GM19099 (cell line): ENCODE results near the gene EPB41.

Experiments
- POLR2A ChIP-seq: IDR thresholded peaks from 3 replicates; pipeline ENCODE4 v1.6.1; 2011; ENCODE audit warnings: low read depth; ENCODE audit not compliant: insufficient read length; ENCODE audit errors: extremely low read depth

Gene EPB41

GRCh38 chr1:28914228-28915030 lies at the start of gene EPB41:
EPB41 (plus strand) TSS chr1:28914569; CDS start chr1:28987438, 72,869 bp downstream.
- peak; percentile 11 for TF ChIP-seq POLR2A

- no peak for TF ChIP-seq POLR2A
Measured at GRCh38 chr1:28864695-28865094, 49.7 kb upstream of the EPB41 start.

GRCh38 chr1:28865997-28866650 lies 48.2 kb upstream of the EPB41 start:
- no peak for TF ChIP-seq POLR2A

DNA sequence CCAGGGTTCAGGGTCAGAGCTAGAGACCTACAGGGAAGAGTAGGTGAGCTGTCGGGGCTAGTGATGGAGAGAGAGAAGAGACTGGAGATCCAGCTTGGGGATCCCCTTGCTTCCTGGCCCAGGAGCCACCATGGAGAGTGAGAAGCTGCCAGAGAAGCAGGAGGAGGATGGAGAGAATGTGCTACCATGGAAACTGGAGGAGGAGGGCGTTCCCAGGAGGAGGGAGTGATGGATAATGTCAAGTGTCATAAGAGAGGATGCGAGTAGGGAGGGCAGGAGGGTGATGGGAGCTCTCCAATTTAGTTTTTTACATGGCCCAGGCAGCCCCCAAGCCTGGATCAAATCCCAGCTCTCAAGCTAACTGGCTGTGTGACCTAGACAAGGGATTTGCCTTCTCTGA lies 46.5 kb upstream of the EPB41 start:
- no peak for TF ChIP-seq POLR2A

DNA sequence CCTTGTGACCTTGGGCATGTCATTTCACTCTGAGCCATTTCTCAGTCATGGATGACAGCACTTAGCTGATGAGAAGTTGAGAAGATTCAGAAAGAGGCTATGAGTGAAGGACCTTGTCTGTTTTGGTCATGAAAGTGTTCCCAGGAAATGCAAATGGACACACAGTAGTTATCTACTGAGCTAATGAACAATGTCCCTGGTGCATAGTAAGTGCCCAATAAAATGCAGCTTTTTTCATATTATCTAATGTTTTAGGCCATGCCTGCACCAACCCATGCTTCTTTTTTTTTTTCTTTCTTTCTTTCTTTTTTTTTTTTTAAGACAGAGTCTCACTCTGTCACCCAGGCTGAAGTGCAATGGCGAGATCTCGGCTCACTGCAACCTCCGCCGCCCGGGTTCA lies 44.4 kb upstream of the EPB41 start:
- no peak for TF ChIP-seq POLR2A

- no peak for TF ChIP-seq POLR2A
Measured at GRCh38 chr1:28871631-28872401, 42.6 kb upstream of the EPB41 start.

DNA sequence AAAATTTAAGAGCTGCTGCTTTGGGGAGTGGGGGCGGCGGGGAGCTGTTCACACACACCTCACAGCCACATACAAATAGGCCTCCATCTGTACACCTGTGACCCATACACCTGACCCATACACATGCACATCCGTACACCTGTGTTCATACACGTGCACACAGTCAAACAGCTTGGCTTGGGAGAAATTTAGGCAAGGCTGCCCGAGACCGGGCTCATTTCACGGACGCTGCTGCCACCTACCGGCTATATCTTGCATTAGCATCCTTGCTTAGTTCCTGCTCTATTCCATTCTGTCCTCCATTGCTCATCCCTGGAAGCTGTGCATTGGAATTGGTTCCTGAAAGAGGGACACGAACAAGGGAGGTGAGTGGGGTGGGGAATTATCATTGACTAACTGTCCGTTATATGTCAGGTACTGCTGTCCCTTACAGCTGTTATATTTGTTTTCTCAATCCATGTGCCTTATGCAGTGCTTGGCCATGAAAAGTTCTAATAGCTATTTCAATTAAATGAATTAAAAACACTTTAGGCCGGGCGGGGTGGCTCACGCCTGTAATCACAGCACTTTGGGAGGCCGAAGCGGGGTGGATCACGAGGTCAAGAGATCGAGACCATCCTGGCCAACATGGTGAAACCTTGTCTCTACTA lies 37.1 kb upstream of the EPB41 start:
- TF ChIP-seq POLR2A = no peak

DNA sequence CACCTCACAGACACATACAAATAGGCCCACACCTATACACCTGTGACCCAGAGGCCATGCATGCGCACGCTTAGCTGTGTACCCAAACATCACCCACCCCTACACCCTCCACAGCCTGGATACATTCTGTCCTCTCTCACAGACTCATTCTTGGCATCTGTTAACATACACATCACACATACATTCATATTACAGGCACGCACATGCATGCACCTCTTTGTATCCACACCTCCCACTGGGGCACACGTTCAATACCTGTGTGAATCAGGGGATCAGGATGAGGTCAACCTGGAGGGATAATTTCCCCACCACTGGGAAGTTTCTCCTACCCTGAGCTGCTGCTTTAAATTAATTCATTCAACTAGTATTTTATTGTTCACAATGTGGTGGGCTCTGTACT lies 35.6 kb upstream of the EPB41 start:
- TF ChIP-seq POLR2A = no peak

- TF ChIP-seq POLR2A = no peak
Measured at GRCh38 chr1:28882009-28882628, 32.2 kb upstream of the EPB41 start.

- TF ChIP-seq POLR2A = no peak
Measured at GRCh38 chr1:28883242-28883616, 31.1 kb upstream of the EPB41 start.

- no peak for TF ChIP-seq POLR2A
Measured at GRCh38 chr1:28885472-28885877, 28.9 kb upstream of the EPB41 start.

GRCh38 chr1:28885977-28886730 lies 28.2 kb upstream of the EPB41 start:
- TF ChIP-seq POLR2A = no peak

GRCh38 chr1:28886731-28887418 lies 27.5 kb upstream of the EPB41 start:
- TF ChIP-seq POLR2A = peak; percentile 44

DNA sequence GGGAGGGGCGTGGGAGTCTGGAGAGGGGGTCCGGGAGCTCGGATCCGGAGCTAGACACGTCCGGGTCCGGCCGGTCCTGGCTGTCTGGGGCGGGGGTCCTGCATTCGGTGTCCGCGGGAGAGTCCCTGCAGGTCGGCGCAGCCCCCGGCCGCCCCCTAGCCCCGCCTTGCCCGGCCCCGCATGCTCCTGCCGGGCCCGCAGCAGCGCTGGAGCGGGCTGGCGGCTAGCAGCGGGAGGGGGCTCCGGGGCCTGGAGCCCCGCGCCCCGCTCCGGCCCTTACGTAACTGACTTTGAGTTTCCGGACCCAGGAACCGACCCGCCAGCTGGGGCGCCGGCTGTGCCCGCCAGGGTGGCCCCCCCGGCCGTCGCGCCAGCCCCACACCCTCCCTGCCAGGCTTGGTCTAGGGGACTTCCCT lies 26.9 kb upstream of the EPB41 start:
- no peak for TF ChIP-seq POLR2A
